Omental fat pad (tissue), 4 donors: ENCODE measurements around the gene GRIN1. TPM values are rescaled to one million over a fixed set of nuclear protein-coding genes. Genes with fewer than 3 reads are reported as not detected.

Experiments used
- ATAC-seq: fragments of 150-250 bp; one replicate; pipeline ENCODE4 v1.9.1; 2016; ENCODE audit warnings: mild to moderate bottlenecking, moderate library complexity; ENCODE audit not compliant: low FRiP score
- DNase-seq: peaks from one replicate; pipeline ENCODE4 v3.0.0-alpha.2; 2019; ENCODE audit warnings: low spot score
- CTCF ChIP-seq, 3 donors: fragments of 450-650 bp; IDR thresholded peaks; one replicate each; pipeline ENCODE4 v1.5.1; 2016 to 2017; ENCODE audit warnings: antibody characterized with exemption in 3 of 3, mild to moderate bottlenecking in 3 of 3, moderate library complexity in 2 of 3
- total RNA-seq, 4 donors: library from RNA; depleted of rRNA; stranded (reverse); fragments of >200 nt; gene quantifications; one replicate each; pipeline ENCODE4 v1.1.0, GENCODE V29; 2016

GRIN1 gene
- total RNA-seq, 4 donors from 2014 or later: not detected

DNA sequence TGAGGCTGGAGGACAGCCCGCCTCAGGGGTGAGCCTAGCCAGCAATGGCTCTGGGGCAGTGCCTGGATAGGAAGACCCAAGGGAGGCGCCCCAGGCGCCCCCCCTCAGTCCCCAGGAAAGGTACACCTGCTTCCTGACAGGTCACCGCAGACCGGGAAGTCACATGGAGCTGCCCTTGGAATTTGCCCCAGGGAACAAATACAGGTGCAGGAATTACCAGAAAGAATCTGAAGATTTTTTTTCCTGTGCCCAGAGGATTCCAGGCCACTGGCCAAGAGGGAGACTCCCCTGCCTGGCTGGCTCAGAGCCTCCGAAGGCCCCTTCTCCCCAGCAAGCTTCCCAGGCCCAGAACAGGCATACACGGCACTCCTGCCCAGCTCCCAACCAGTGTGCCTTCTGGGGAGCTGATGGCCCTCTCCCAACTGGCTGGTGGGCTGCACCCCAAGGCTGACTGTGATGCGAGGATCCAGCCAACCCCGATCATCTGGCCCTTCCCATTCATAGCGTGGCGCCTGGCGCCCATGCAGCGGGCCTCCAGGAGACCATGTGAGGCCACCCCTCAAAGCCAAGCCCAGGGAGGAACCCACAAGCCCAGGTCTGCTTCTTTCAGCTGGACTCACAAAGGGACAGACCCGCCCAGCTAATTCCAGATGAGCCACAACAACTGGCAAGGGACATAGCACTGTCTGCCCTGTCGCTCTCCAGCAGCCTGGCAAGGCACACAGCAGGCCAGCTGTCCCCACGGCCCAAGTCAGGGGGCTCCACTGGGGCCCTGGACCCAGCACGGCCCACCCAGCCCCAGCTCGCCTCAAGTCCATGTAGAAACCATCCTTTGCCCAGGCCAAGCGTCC is 59.3 kb downstream of the GRIN1 start:
- ATAC-seq (no peak), DNase-seq (no peak)
- TF ChIP-seq CTCF (IDR thresholded peaks at IDR 0.05): no peak

DNA sequence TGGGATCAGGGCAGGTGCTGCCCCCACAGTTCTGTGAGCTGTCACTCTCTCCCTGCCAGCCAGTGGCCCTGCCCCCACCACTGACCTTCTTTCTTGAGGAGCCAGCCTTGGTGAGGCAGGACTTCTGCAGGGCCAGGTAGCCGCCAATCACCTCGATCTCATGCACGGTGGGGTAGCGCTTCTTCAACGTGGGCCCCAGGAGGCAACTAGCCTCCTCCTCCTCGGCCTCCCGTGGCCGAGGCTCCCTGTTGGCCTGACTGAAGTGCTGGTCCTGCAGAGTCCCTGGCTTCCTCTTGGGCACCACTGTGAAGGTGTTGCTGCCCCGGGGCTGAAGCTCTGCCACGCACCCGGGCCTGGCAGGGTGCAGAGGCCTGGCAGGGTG is 59.9 kb downstream of the GRIN1 start:
- no peak for DNase-seq
- no peak for TF ChIP-seq CTCF (IDR thresholded peaks at IDR 0.05)
- ATAC-seq: no peak

- TF ChIP-seq CTCF (IDR thresholded peaks at IDR 0.05): no peak
- DNase-seq (no peak), ATAC-seq (no peak)
These were observed 60.6 kb downstream of the GRIN1 start for GRCh38 chr9:137199411-137200121.

GRCh38 chr9:137200311-137201204 is 61.6 kb downstream of the GRIN1 start, which contains the start of gene TPRN:
TSS of gene TPRN (minus strand) at chr9:137200741. CDS start at chr9:137200711, 30 bp downstream.
- peak; percentile 99 for ATAC-seq
- TF ChIP-seq CTCF (IDR thresholded peaks at IDR 0.05): no peak
- DNase-seq: peak; percentile 94

- TF ChIP-seq CTCF (IDR thresholded peaks at IDR 0.05): no peak
- ATAC-seq: no peak
- no peak for DNase-seq
These were observed 62.4 kb downstream of the GRIN1 start for GRCh38 chr9:137201205-137201868.

GRCh38 chr9:137202966-137203365 is 64.0 kb downstream of the GRIN1 start:
- ATAC-seq: no peak
- TF ChIP-seq CTCF (IDR thresholded peaks at IDR 0.05): no peak
- DNase-seq: no peak
